ENCODE measurements around the gene ASCC1.
"Not testable (repeated sequence)": the region's sequence is repeated elsewhere in the genome, so short reads cannot be mapped to it uniquely, and the experiment has no call there.

Gene ASCC1

DNA sequence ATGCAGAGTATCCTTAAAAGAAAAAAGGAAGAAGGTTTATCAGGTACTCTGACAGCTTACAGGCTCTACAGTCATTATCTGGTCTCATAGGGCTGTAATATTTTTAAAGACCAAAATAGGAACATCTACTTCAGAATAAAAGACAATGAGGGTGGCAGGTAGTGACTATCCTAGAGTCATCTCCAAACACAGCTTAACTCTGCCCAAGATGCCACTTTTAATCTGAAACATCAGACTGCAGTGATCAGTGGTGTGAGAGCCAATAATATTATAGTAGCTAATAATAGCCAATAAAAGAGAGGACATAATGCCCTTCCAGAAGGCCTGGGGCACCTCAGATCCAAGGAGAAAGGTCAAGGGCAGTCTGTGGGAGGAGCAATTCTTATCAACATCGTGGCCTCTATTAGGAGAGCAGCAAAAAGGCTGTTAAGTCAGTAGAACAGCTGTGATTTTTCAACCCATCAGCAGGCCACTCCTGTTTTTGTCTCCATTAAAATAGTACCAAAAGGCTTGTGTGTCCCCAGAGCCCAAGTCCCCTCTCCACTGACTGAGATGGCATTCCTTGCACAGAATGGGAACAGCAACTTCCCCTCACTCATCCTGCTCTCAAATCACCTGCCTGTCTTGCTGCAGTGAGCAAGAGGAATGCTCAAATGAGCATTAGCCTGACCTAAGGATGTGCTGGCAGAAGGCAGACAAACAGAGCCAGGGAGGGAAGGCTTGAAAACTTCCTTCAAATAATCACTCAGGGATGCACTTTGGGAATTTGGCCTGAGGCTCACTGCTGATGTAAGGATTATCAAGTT is 107.0 kb downstream of the ASCC1 start:
- peaks cover 12% of the 10 kb centered on the region for H3K4me1 ChIP-seq (ENCODE audit: control insufficient read depth, insufficient read depth, low read length)
- H3K9ac ChIP-seq (ENCODE audit: low read length): no peak overlapping the region
- no peak overlapping the region for H3K4me3 ChIP-seq (ENCODE audit: low read length)
- no peaks in the 10 kb centered on the region for H3K36me3 ChIP-seq (ENCODE audit: control insufficient read depth, insufficient read depth, low read length)
- no peaks in the 10 kb centered on the region for H3K9me3 ChIP-seq (ENCODE audit: control insufficient read depth, low read length)
- H3K27me3 ChIP-seq (ENCODE audit: control insufficient read depth, insufficient read depth, low read length): no peaks in the 10 kb centered on the region

DNA sequence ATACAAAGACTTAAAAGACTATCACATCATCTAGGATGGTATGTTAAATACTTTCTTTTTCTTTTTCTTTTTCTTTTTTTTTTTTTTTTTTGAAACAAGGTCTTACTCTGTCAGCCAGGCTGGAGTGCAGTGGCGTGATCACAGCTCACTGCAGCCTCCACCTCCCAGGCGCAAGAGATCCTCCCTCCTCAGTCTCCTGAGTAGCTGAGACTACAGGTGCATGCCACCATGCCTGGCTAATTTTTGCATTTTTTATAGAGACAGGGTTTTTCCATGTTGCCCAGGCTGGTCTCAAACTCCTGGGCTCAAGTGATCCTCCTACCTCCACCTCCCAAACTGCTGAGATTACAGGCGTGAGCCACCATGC is 108.1 kb downstream of the ASCC1 start:
- not testable (repeated sequence) for H3K27me3 ChIP-seq (ENCODE audit: control insufficient read depth, insufficient read depth, low read length); H3K36me3 ChIP-seq (ENCODE audit: control insufficient read depth, insufficient read depth, low read length); H3K9me3 ChIP-seq (ENCODE audit: control insufficient read depth, low read length); H3K4me3 ChIP-seq (ENCODE audit: low read length); H3K9ac ChIP-seq (ENCODE audit: low read length)
- H3K4me1 ChIP-seq (ENCODE audit: control insufficient read depth, insufficient read depth, low read length): peaks cover 14% of the 10 kb centered on the region

- Histone ChIP-seq H3K4me1 (ENCODE audit: control insufficient read depth, insufficient read depth, low read length) (peaks cover 14% of the 10 kb centered on the region), H3K9ac (ENCODE audit: low read length) (no peak overlapping the region), H3K27me3 (ENCODE audit: control insufficient read depth, insufficient read depth, low read length) (no peaks in the 10 kb centered on the region), H3K4me3 (ENCODE audit: low read length) (no peak overlapping the region), H3K36me3 (ENCODE audit: control insufficient read depth, insufficient read depth, low read length) (no peaks in the 10 kb centered on the region), H3K9me3 (ENCODE audit: control insufficient read depth, low read length) (no peaks in the 10 kb centered on the region)
Measured at GRCh38 chr10:72107325-72108003, 108.6 kb downstream of the ASCC1 start.

DNA sequence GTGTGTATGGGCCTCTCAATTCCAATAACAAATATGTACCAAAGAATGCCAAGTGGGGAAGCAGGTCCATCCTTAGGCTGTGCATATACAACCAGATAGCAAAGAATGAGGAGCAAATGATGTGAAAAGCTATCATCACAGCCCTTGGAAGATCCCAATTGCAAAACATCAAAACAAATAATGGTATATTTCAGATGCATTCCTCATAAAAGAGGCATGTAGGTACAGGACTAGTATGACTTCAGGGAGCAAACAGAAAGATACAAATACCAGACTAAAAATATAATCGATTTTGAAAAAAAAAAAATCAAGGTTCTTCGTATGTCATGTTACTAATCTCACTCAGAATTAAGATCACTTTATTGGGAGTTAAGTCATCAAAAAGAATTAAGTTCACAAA is 109.2 kb downstream of the ASCC1 start:
- H3K4me3 ChIP-seq (ENCODE audit: low read length): no peak overlapping the region
- no peaks in the 10 kb centered on the region for H3K9me3 ChIP-seq (ENCODE audit: control insufficient read depth, low read length)
- H3K27me3 ChIP-seq (ENCODE audit: control insufficient read depth, insufficient read depth, low read length): no peaks in the 10 kb centered on the region
- no peaks in the 10 kb centered on the region for H3K36me3 ChIP-seq (ENCODE audit: control insufficient read depth, insufficient read depth, low read length)
- no peak overlapping the region for H3K9ac ChIP-seq (ENCODE audit: low read length)
- peaks cover 14% of the 10 kb centered on the region for H3K4me1 ChIP-seq (ENCODE audit: control insufficient read depth, insufficient read depth, low read length)

- Histone ChIP-seq H3K9ac (ENCODE audit: low read length) (no peak overlapping the region), H3K4me1 (ENCODE audit: control insufficient read depth, insufficient read depth, low read length) (peaks cover 18% of the 10 kb centered on the region), H3K36me3 (ENCODE audit: control insufficient read depth, insufficient read depth, low read length) (no peaks in the 10 kb centered on the region), H3K27me3 (ENCODE audit: control insufficient read depth, insufficient read depth, low read length) (no peaks in the 10 kb centered on the region), H3K9me3 (ENCODE audit: control insufficient read depth, low read length) (no peaks in the 10 kb centered on the region), H3K4me3 (ENCODE audit: low read length) (no peak overlapping the region)
Measured at GRCh38 chr10:72106154-72106849, 109.8 kb downstream of the ASCC1 start.

- peaks cover 20% of the 10 kb centered on the region for H3K4me1 ChIP-seq (ENCODE audit: control insufficient read depth, insufficient read depth, low read length)
- H3K4me3 ChIP-seq (ENCODE audit: low read length): no peak overlapping the region
- no peaks in the 10 kb centered on the region for H3K36me3 ChIP-seq (ENCODE audit: control insufficient read depth, insufficient read depth, low read length)
- no peak overlapping the region for H3K9ac ChIP-seq (ENCODE audit: low read length)
- no peaks in the 10 kb centered on the region for H3K9me3 ChIP-seq (ENCODE audit: control insufficient read depth, low read length)
- H3K27me3 ChIP-seq (ENCODE audit: control insufficient read depth, insufficient read depth, low read length): no peaks in the 10 kb centered on the region
Measured at GRCh38 chr10:72105710-72106109, 110.4 kb downstream of the ASCC1 start.

DNA sequence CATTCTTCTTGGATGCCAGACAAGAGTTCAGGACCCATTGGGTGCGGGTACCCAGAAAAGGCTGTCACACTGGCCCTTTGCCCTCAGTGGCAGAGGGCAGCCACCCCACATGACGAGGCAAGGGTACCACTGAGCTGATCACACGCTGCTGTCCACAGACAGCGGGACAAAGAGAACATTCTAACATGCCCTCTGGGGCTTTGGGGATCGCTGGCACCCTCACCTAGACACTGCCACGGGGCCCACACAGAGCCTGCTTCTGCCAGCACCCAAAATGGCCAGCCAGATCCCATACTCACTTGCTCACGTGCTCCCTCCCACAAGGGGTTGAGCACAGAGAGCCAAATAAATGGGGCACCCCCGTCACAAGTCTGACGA is 111.0 kb downstream of the ASCC1 start:
- Histone ChIP-seq H3K36me3 (ENCODE audit: control insufficient read depth, insufficient read depth, low read length) (no peaks in the 10 kb centered on the region), H3K9me3 (ENCODE audit: control insufficient read depth, low read length) (no peaks in the 10 kb centered on the region), H3K4me3 (ENCODE audit: low read length) (no peak overlapping the region), H3K4me1 (ENCODE audit: control insufficient read depth, insufficient read depth, low read length) (peaks cover 20% of the 10 kb centered on the region), H3K27me3 (ENCODE audit: control insufficient read depth, insufficient read depth, low read length) (no peaks in the 10 kb centered on the region), H3K9ac (ENCODE audit: low read length) (no peak overlapping the region)

DNA sequence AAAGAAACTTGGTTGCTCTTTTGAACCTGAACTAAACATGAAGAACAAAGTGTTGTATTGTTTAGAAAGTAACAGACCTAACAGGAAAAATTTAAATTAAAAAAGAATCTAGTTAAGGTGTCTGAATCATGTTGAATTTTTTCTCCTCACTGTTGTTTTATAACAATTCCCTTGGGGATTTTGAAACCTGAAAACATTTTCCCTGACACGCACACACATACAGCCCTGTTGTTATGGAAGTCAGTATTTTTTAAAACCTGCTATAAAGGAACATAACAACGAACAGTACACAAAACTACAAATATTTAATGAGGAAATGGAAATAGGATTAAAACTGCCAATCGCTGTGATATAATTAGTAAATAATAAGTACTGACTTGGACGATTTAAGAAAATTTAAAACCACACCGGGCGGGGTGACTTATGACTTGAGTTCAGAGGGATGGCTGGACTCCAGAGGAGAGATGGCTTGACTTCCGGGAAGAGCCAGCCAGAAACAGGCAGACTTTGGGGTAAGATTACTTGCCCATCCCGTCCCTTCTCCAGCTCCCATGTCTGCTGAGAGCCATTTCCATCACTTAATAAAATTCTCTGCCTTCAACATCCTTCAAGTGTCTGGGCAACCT is 111.5 kb downstream of the ASCC1 start:
- Histone ChIP-seq H3K9me3 (ENCODE audit: control insufficient read depth, low read length) (no peaks in the 10 kb centered on the region), H3K9ac (ENCODE audit: low read length) (no peak overlapping the region)

DNA sequence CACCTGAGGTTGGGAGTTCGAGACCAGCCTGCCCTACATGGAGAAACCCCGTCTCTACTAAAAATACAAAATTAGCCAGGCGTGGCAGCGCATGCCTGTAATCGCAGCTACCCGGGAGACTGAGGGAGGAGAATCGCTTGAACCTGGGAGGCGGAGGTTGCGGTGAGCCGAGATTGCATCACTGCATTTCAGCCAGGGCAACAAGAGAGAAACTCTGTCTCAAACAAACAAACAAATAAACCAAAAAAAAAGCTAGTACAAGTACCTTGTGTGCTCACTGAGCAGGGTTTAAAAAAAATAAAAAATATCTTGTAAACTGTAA is 116.5 kb downstream of the ASCC1 start:
- Histone ChIP-seq H3K9me3 (ENCODE audit: control insufficient read depth, low read length) (no peaks in the 10 kb centered on the region), H3K9ac (ENCODE audit: low read length) (no peak overlapping the region), H3K4me1 (ENCODE audit: control insufficient read depth, insufficient read depth, low read length) (peaks cover 26% of the 10 kb centered on the region), H3K27me3 (ENCODE audit: control insufficient read depth, insufficient read depth, low read length) (no peaks in the 10 kb centered on the region), H3K36me3 (ENCODE audit: control insufficient read depth, insufficient read depth, low read length) (no peaks in the 10 kb centered on the region), H3K4me3 (ENCODE audit: low read length) (no peak overlapping the region)

More for the DNA sequence above, 111.5 kb downstream of the ASCC1 start:
- Histone ChIP-seq H3K4me1 (ENCODE audit: control insufficient read depth, insufficient read depth, low read length) (peaks cover 20% of the 10 kb centered on the region), H3K4me3 (ENCODE audit: low read length) (no peak overlapping the region), H3K36me3 (ENCODE audit: control insufficient read depth, insufficient read depth, low read length) (no peaks in the 10 kb centered on the region), H3K27me3 (ENCODE audit: control insufficient read depth, insufficient read depth, low read length) (no peaks in the 10 kb centered on the region)

DNA sequence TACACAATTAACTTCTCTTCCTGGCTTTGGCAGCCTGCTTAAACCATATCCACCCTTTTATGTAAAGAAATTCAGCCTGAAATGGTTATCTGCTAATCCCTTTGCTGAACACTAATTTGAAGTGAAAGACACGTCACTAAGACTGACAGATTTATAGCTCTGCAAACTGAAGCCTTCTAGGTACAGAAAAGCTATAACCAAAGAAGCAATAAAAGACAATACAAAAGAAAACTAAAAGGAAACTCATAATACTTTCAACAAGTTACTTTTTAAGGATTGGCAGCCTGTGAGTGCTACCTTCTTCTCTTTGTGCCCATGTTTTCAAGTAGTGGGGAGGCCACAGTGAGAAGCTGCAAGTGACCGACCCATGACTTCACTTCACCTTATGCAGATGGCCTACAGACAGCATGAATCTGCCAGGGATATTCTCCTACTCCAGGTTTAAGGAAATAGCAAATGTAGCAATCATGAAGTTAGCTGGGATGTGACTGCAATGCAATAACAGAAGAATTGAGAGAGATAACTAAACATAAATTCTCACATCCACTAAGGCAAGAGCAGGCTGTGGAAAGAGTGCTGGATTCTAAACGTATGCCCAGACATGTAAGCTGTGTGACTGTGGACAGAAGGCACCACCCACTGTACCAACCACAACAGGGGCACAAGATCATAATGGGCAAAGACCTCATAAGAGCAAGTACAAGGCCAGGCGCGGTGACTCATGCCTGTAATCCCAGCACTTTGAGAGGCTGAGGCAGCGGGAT is 117.1 kb downstream of the ASCC1 start:
- H3K9ac ChIP-seq (ENCODE audit: low read length): no peak overlapping the region
- no peak overlapping the region for H3K4me3 ChIP-seq (ENCODE audit: low read length)
- no peaks in the 10 kb centered on the region for H3K27me3 ChIP-seq (ENCODE audit: control insufficient read depth, insufficient read depth, low read length)
- no peaks in the 10 kb centered on the region for H3K36me3 ChIP-seq (ENCODE audit: control insufficient read depth, insufficient read depth, low read length)
- peaks cover 22% of the 10 kb centered on the region for H3K4me1 ChIP-seq (ENCODE audit: control insufficient read depth, insufficient read depth, low read length)
- no peaks in the 10 kb centered on the region for H3K9me3 ChIP-seq (ENCODE audit: control insufficient read depth, low read length)

DNA sequence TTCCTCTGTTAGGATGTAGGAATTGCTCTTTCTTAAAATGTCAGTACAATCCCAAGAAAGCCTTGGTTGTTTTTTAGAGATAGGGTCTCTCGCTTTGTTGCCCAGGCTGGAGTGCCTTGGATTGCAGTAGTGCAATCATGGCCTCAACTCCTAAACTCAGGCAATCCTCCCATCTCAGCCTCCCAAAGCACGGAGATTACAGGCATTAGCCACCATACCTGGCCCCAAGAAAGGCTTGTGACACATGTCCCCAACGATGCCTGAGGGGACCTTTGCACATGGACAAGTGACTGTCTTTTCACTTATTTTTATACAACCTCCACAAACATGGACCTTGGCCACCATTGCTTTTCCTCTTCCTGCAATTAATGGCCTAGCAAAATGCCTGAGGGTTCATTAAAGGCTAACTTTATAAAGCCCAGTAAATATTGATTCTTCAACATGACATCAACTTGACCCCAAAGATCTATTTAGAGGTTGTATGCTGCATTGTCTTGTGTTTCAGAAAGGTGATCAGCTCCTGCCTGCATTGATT is 117.7 kb downstream of the ASCC1 start:
- H3K36me3 ChIP-seq (ENCODE audit: control insufficient read depth, insufficient read depth, low read length): no peaks in the 10 kb centered on the region
- H3K9me3 ChIP-seq (ENCODE audit: control insufficient read depth, low read length): no peaks in the 10 kb centered on the region
- H3K4me1 ChIP-seq (ENCODE audit: control insufficient read depth, insufficient read depth, low read length): peaks cover 20% of the 10 kb centered on the region
- H3K4me3 ChIP-seq (ENCODE audit: low read length): no peak overlapping the region
- H3K9ac ChIP-seq (ENCODE audit: low read length): no peak overlapping the region
- no peaks in the 10 kb centered on the region for H3K27me3 ChIP-seq (ENCODE audit: control insufficient read depth, insufficient read depth, low read length)
